C4-2B (cell line): ENCODE measurements around the gene MPP7.

ENCODE experiments used
- ZFX ChIP-seq: fragments of 450-650 bp; IDR thresholded peaks from 2 replicates; pipeline ENCODE4 v1.6.1; 2017
- TF ChIP-seq, protein P1 (sequence below): fragments of 450-650 bp; conservative IDR thresholded peaks from 2 replicates; pipeline ENCODE4 v1.5.1; 2017; ENCODE audit warnings: mild to moderate bottlenecking

DNA sequence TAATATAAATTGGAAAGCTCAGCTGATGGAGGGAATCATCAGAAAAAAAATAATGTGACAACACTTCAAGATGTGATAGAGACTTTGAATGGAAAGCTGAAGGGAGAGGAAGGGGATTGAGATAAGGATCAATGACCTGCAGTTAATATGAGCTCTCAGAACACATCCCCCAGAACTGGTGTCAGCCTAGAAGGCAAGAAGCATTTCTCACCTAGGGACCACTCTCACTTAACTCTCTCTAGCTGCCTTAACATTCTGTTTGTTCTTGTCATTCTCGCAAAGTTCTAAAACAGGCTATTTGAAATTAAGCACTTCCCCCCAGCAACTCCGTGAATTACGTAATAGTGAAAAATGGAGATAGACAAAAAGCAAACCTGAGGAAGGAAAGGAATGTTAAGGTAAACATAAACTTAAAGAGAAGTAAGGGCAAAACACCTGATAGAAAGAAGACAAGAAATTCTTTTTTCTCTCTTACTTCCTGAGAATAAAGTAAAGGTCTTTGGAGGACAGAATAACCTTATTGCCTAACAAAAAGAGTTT is 1.2 kb upstream of the MPP7 start:
- TF ChIP-seq, protein P1, sequence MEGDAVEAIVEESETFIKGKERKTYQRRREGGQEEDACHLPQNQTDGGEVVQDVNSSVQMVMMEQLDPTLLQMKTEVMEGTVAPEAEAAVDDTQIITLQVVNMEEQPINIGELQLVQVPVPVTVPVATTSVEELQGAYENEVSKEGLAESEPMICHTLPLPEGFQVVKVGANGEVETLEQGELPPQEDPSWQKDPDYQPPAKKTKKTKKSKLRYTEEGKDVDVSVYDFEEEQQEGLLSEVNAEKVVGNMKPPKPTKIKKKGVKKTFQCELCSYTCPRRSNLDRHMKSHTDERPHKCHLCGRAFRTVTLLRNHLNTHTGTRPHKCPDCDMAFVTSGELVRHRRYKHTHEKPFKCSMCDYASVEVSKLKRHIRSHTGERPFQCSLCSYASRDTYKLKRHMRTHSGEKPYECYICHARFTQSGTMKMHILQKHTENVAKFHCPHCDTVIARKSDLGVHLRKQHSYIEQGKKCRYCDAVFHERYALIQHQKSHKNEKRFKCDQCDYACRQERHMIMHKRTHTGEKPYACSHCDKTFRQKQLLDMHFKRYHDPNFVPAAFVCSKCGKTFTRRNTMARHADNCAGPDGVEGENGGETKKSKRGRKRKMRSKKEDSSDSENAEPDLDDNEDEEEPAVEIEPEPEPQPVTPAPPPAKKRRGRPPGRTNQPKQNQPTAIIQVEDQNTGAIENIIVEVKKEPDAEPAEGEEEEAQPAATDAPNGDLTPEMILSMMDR = no peak
- TF ChIP-seq ZFX = no peak
